Bronchial epithelial cell (primary cell): ENCODE data around the gene MORC2. TPM values are rescaled to one million over a fixed set of nuclear protein-coding genes. Genes with fewer than 3 reads are reported as not detected.

Experiments
- DNase-seq: peaks from one replicate; pipeline ENCODE4 v3.0.0-alpha.2; 2010; ENCODE audit warnings: low read depth
- FAIRE-seq: peaks from 2 replicates; lab custom pipeline; 2011; peaks lifted over from hg19 to GRCh38; lab: Jason Lieb, UNC
- H3K27me3 ChIP-seq: 2 replicates; pipeline ENCODE4 v1.5.1; 2011; ENCODE audit warnings: low read length; ENCODE audit not compliant: control insufficient read depth, insufficient read depth
- H3K36me3 ChIP-seq: 2 replicates; pipeline ENCODE4 v1.5.1; 2011; ENCODE audit warnings: low read length; ENCODE audit not compliant: control insufficient read depth, insufficient read depth
- H3K4me3 ChIP-seq: 2 replicates; pipeline ENCODE4 v1.5.1; 2011; ENCODE audit warnings: mild to moderate bottlenecking, low read depth, low read length, control low read depth
- total RNA-seq: library from RNA; depleted of rRNA; stranded (reverse); fragments of >200 nt; gene quantifications from 2 replicates; pipeline ENCODE4 v1.2.1, GENCODE V29; 2014
- TF ChIP-seq, protein P1 (sequence below): IDR thresholded peaks from 2 replicates; pipeline ENCODE4 v1.5.1; 2011; ENCODE audit warnings: mild to moderate bottlenecking, moderate library complexity, low read length, control low read depth, inconsistent platforms; ENCODE audit not compliant: insufficient read depth, severe bottlenecking

MORC2 gene
- total RNA-seq, 1 donor from 2014 or later = 12.6 TPM

GRCh38 chr22:30878516-30879414 lies 89.8 kb downstream of the MORC2 start:
- Histone ChIP-seq H3K36me3 (no peaks in the 10 kb centered on the region), H3K4me3 (no peak overlapping the region), H3K27me3 (no peaks in the 10 kb centered on the region)
- DNase-seq (no peak), FAIRE-seq (no peak)
- TF ChIP-seq, protein P1, sequence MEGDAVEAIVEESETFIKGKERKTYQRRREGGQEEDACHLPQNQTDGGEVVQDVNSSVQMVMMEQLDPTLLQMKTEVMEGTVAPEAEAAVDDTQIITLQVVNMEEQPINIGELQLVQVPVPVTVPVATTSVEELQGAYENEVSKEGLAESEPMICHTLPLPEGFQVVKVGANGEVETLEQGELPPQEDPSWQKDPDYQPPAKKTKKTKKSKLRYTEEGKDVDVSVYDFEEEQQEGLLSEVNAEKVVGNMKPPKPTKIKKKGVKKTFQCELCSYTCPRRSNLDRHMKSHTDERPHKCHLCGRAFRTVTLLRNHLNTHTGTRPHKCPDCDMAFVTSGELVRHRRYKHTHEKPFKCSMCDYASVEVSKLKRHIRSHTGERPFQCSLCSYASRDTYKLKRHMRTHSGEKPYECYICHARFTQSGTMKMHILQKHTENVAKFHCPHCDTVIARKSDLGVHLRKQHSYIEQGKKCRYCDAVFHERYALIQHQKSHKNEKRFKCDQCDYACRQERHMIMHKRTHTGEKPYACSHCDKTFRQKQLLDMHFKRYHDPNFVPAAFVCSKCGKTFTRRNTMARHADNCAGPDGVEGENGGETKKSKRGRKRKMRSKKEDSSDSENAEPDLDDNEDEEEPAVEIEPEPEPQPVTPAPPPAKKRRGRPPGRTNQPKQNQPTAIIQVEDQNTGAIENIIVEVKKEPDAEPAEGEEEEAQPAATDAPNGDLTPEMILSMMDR = no peak

- Histone ChIP-seq H3K27me3 (no peaks in the 10 kb centered on the region), H3K36me3 (no peaks in the 10 kb centered on the region), H3K4me3 (no peak overlapping the region)
- TF ChIP-seq, protein P1 = no peak
- DNase-seq = peak; percentile 12
- no peak for FAIRE-seq
These were observed 90.7 kb downstream of the MORC2 start for GRCh38 chr22:30877662-30878515.

GRCh38 chr22:30876915-30877553 lies 91.5 kb downstream of the MORC2 start:
- no peak for FAIRE-seq
- TF ChIP-seq, protein P1 = no peak
- Histone ChIP-seq H3K4me3 (no peak overlapping the region), H3K36me3 (no peaks in the 10 kb centered on the region), H3K27me3 (no peaks in the 10 kb centered on the region)
- DNase-seq = no peak

DNA sequence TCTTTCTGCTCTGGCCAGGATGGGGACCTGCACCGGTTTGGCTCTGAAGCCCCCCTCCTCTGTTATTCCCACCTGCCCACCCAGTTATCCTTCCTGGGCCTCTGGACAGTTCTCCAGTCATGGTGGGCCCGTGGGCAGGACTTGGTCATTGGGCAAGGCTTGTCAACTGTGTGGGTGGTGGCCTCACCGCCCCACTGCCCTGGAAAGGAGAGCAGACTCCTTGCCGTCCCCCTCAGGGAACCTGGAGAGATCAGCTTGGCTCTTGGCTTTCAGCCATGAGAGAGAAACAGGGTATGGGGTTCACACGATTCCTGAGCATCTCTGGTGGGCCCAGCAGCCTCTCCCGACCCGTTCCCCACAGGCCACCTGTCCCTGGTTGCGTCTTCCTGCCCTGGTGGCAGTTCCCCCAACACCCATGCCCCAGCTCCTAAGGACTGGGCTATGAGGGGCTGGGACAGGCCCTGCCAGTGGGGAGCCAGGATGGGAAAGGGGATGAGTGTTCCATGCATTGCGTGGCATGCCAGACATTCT lies 92.3 kb downstream of the MORC2 start:
- no peak overlapping the region for H3K4me3 ChIP-seq
- no peak for FAIRE-seq
- no peak for DNase-seq
- H3K36me3 ChIP-seq = no peaks in the 10 kb centered on the region
- TF ChIP-seq, protein P1 = no peak
- H3K27me3 ChIP-seq = no peaks in the 10 kb centered on the region

DNA sequence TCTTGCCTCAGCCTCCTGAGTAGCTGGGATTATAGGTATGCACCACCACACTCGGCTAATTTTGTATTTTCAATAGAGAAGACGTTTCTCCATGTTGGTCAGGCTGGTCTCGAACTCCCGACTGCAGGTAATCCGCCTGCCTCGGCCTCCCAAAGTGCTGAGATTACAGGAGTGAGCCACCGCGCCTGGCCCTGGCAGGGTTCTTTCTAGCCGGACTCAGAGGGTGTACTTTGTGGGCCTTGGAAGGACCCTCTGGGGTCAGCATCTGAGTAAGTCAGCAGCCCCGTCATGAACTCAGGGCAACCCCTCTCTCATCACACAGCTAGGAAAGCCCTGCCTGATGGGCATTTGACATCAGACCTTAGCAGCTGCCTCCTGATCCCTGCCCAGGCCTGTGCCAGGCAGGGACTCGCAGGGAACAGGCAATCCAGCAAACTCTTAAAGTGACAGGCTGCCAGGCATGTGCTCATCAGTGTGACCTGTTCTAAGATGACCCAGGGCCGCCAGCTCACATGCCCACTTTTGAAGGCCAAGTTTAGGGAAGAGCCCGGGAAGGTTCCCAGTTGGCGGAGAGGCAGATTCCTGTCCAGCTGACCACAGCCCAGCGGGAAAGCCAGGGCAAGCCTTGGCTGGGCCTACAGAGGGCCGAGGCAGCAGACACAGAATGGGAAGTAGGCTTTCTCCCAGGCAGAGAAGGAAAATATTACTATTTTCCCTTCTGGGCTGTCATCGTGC lies 92.9 kb downstream of the MORC2 start:
- DNase-seq (no peak), FAIRE-seq (no peak)
- Histone ChIP-seq H3K27me3 (no peaks in the 10 kb centered on the region), H3K4me3 (no peak overlapping the region), H3K36me3 (no peaks in the 10 kb centered on the region)
- TF ChIP-seq, protein P1 = no peak
